HG03571 (cell line): ENCODE measurements around the gene ZNF708.
"Not testable (repeated sequence)": the region's sequence is repeated elsewhere in the genome, so short reads cannot be mapped to it uniquely, and the experiment has no call there.

Source experiments
- ATAC-seq: cut with Tn5 transposase; IDR thresholded peaks from one replicate; pipeline ENCODE4 v1.9.1; 2021; ENCODE audit not compliant: unreplicated experiment

Gene ZNF708

DNA sequence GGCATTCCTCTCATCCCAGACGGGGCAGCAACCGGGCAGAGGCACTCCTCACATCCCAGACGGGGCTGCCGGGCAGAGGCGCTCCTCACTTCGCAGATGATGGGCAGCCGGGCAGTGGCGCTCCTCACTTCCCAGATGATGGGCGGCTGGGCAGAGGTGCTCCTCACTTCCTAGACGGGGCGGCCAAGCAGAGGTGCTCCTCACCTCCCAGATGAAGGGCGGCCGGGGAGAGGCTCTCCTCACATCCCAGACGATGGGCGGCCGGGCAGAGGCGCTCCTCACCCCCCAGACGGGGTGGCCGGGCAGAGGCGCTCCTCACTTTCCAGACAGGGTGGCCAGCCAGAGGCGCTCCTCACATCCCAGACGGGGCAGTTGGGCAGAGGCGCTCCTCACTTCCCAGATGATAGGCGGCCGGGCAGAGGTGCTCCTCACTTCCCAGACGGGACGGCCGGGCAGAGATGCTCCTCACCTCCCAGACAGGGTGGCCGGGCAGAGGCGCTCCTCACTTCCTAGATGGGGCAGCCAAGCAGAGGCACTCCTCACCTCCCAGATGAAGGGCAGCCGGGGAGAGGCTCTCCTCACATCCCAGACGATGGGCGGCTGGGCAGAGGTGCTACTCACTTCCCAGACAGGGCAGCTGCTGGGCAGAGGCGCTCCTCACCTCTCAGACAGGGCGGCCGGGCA lies 68.9 kb downstream of the ZNF708 start:
- ATAC-seq, result no peak

DNA sequence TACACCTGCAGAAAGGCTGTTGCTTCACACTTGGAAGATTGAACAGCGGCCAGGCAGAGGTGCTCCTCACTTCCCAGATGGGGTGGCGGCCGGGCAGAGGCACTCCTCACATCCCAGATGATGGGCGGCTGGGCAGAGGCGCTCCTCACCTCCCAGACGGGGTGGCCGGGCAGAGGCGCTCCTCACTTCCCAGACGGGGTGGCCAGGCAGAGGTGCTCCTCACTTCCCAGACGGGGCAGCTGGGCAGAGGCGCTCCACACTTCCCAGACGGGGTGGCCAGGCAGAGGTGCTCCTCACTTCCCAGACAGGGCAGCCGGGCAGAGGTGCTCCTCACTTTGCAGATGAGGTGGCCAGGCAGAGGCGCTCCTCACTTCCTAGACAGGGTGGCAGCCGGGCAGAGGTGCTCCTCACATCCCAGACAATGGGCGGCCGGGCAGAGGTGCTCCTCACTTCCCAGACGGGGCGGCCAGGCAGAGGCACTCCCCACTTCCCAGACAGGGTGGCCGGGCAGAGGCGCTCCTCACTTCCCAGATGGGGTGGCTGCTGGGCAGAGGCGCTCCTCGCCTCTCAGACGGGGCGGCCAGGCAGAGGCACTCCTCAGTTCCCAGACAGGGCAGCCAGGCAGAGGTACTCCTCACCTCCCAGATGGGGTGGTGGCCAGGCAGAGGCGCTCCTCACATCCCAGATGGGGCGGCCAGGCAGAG lies 69.6 kb downstream of the ZNF708 start:
- not testable (repeated sequence) for ATAC-seq

GRCh38 chr19:21256722-21257121 lies 72.5 kb downstream of the ZNF708 start:
- ATAC-seq, result no peak
